Sigmoid colon (tissue), 7 donors: ENCODE measurements around the gene CLDN11. TPM values are rescaled to one million over a fixed set of nuclear protein-coding genes. Genes with fewer than 3 reads are reported as not detected.

Experiments
- DNase-seq: peaks from one replicate; pipeline ENCODE4 v3.0.0-alpha.2; 2019
- H3K27ac ChIP-seq, 4 donors: fragments of 200-600 bp; sonication (generic); one replicate each; pipeline ENCODE4 v1.5.1; 2016 to 2019; ENCODE audit warnings: mild to moderate bottlenecking in 1 of 4
- H3K27me3 ChIP-seq, 3 donors: fragments of 200-600 bp; sonication (generic); one replicate each; pipeline ENCODE4 v1.5.1; 2019; ENCODE audit warnings: mild to moderate bottlenecking in 1 of 3
- H3K36me3 ChIP-seq, 4 donors: fragments of 200-600 bp; sonication (generic); one replicate each; pipeline ENCODE4 v1.5.1; 2016 to 2019
- H3K4me1 ChIP-seq, 4 donors: fragments of 200-600 bp; sonication (generic); one replicate each; pipeline ENCODE4 v1.5.1; 2017 to 2019
- H3K4me3 ChIP-seq, 4 donors: fragments of 200-600 bp; sonication (generic); one replicate each; pipeline ENCODE4 v1.5.1; 2017 to 2019; ENCODE audit warnings: mild to moderate bottlenecking in 2 of 4, moderate library complexity in 1 of 4
- H3K9me3 ChIP-seq, 4 donors: fragments of 200-600 bp in 3 of 4; sonication (generic) in 3 of 4; one replicate each; pipeline versions ENCODE4 v1.5.1 to v1.6.1; 2013 to 2019
- CTCF ChIP-seq, 4 experiments: fragments of 450-650 bp in 3 of 4; fragments of 200-600 bp in 1 of 4; IDR thresholded peaks; one replicate each; pipeline ENCODE4 v1.5.1; 2016 to 2019; ENCODE audit warnings: antibody characterized with exemption in 4 of 4, mild to moderate bottlenecking in 3 of 4, moderate library complexity in 2 of 4
- EP300 ChIP-seq, 4 donors: sonication (generic); formaldehyde crosslinking; IDR thresholded peaks; one replicate each; pipeline ENCODE4 v1.6.1; 2017; ENCODE audit warnings: antibody characterized with exemption in 4 of 4
- POLR2A ChIP-seq, 2 donors: fragments of 450-650 bp; IDR thresholded peaks; one replicate each; pipeline ENCODE4 v1.6.1; 2016; ENCODE audit warnings: antibody characterized with exemption in 2 of 2, mild to moderate bottlenecking in 2 of 2, moderate library complexity in 2 of 2
- POLR2AphosphoS5 ChIP-seq, 4 donors: sonication (generic); formaldehyde crosslinking; IDR thresholded peaks; one replicate each; pipeline ENCODE4 v1.6.1; 2017; ENCODE audit warnings: antibody characterized with exemption in 4 of 4
- WGBS, 2 donors: extraction: QIAGEN DNeasy Blood & Tissue Kit; methylation state at CpG; one replicate each; pipeline ENCODE4 v1.1.7; 2013; 5-methylcytosine and 5-hydroxymethylcytosine counted together
- intact Hi-C: fragments of 100-400 bp; cut with DNase I; formaldehyde crosslinking; loops from one replicate; pipeline ENCODE4 v1.15.1; 2023
- polyA plus RNA-seq, 3 donors: library from polyadenylated mRNA; stranded (reverse); fragments of 200-250 nt; gene quantifications; one replicate each; pipeline ENCODE4 v1.2.3, GENCODE V29; 2013
- total RNA-seq, 4 donors: library from RNA; depleted of rRNA; stranded (reverse); fragments of >200 nt; gene quantifications; one replicate each; pipeline ENCODE4 v1.1.0, GENCODE V29; 2016
- donor health status: healthy with polysubstance abuse.
- donor health status: Bipolar disorder and iron deficiency.
- donor health status: healthy.

The CLDN11 gene
- total and polyA plus RNA-seq, 7 donors = 0.23 to 22.2 (median 6.0) TPM

- intact Hi-C loops = no loop called here
- WGBS, 2 donors = 58 to 63% methylated on average over 5 of the region's 5 CpGs
- H3K4me3 ChIP-seq = no peak overlapping the region
- H3K36me3 ChIP-seq = no peaks in the 10 kb centered on the region
- H3K27ac ChIP-seq = peak overlapping the region in 1 of 4 donors; percentile 38
- DNase-seq = peak; percentile 70
- TF ChIP-seq POLR2AphosphoS5 (IDR thresholded peaks at IDR 0.05) (peak in 1 of 4 donors; percentile 33), EP300 (IDR thresholded peaks at IDR 0.05) (no peak)
- no peaks in the 10 kb centered on the region for H3K27me3 ChIP-seq
- no peaks in the 10 kb centered on the region for H3K9me3 ChIP-seq
- peaks cover 0 to 4% (median 0%) of the 10 kb centered on the region in 4 donors for H3K4me1 ChIP-seq
Measured at GRCh38 chr3:170469151-170470062, 50.7 kb downstream of the CLDN11 start.

GRCh38 chr3:170470063-170471016 is 51.7 kb downstream of the CLDN11 start:
- H3K27ac ChIP-seq = peak overlapping the region in 1 of 4 donors; percentile 38
- no peak for DNase-seq
- intact Hi-C loops = no loop called here
- peaks cover 0 to 4% (median 0%) of the 10 kb centered on the region in 4 donors for H3K4me1 ChIP-seq
- H3K9me3 ChIP-seq = no peaks in the 10 kb centered on the region
- no peaks in the 10 kb centered on the region for H3K27me3 ChIP-seq
- TF ChIP-seq EP300 (IDR thresholded peaks at IDR 0.05) = no peak
- TF ChIP-seq CTCF (IDR thresholded peaks at IDR 0.05) = no peak
- TF ChIP-seq POLR2A (IDR thresholded peaks at IDR 0.05) = no peak
- peak in 1 of 4 donors; percentile 15 for TF ChIP-seq POLR2AphosphoS5 (IDR thresholded peaks at IDR 0.05)
- no peak overlapping the region for H3K4me3 ChIP-seq
- 45 to 49% methylated on average over 9 of the region's 9 CpGs for WGBS, 2 donors
- H3K36me3 ChIP-seq = no peaks in the 10 kb centered on the region

- Histone ChIP-seq H3K4me3 (no peak overlapping the region), H3K4me1 (peaks cover 0 to 4% (median 0%) of the 10 kb centered on the region in 4 donors), H3K9me3 (no peaks in the 10 kb centered on the region), H3K36me3 (no peaks in the 10 kb centered on the region), H3K27me3 (no peaks in the 10 kb centered on the region), H3K27ac (no peak overlapping the region)
- 65 to 69% methylated on average over 3 of the region's 3 CpGs for WGBS, 2 donors
- no peak for DNase-seq
- intact Hi-C loops = no loop called here
- TF ChIP-seq POLR2A (IDR thresholded peaks at IDR 0.05) (no peak), CTCF (IDR thresholded peaks at IDR 0.05) (no peak), EP300 (IDR thresholded peaks at IDR 0.05) (no peak), POLR2AphosphoS5 (IDR thresholded peaks at IDR 0.05) (no peak)
Measured at GRCh38 chr3:170471149-170471548, 52.5 kb downstream of the CLDN11 start.

- WGBS, 2 donors = 48 to 57% methylated on average over 3 of the region's 3 CpGs
- DNase-seq = no peak
- Histone ChIP-seq H3K4me3 (no peak overlapping the region), H3K4me1 (peaks cover 0 to 4% (median 0%) of the 10 kb centered on the region in 4 donors), H3K27me3 (no peaks in the 10 kb centered on the region), H3K27ac (no peak overlapping the region), H3K36me3 (no peaks in the 10 kb centered on the region), H3K9me3 (no peaks in the 10 kb centered on the region)
- intact Hi-C loops = no loop called here
- TF ChIP-seq POLR2AphosphoS5 (IDR thresholded peaks at IDR 0.05) (no peak), CTCF (IDR thresholded peaks at IDR 0.05) (no peak), POLR2A (IDR thresholded peaks at IDR 0.05) (no peak), EP300 (IDR thresholded peaks at IDR 0.05) (no peak)
Measured at GRCh38 chr3:170473358-170473757, 54.7 kb downstream of the CLDN11 start.
